Mesenchymal stem cell (in vitro differentiated cells and primary cell): ENCODE results near the gene ARMH1.

Experiments used
- DNase-seq: peaks from one replicate; pipeline ENCODE4 v3.0.0-alpha.2; 2013
- H2AFZ ChIP-seq: one replicate; pipeline ENCODE4 v1.6.1; 2013; ENCODE audit warnings: low read depth, mild to moderate bottlenecking, control low read depth, inconsistent platforms, low read length, moderate library complexity
- H2AK5ac ChIP-seq: 2 replicates; pipeline ENCODE4 v1.6.1; 2013; ENCODE audit warnings: low read length, moderate library complexity, mild to moderate bottlenecking, inconsistent platforms; ENCODE audit not compliant: severe bottlenecking
- H2BK120ac ChIP-seq: one replicate; pipeline ENCODE4 v1.6.1; 2013; ENCODE audit warnings: low read depth, mild to moderate bottlenecking, inconsistent platforms, low read length, moderate library complexity
- H2BK12ac ChIP-seq, 2 experiments: one replicate each; pipeline ENCODE4 v1.6.1; 2013; ENCODE audit warnings: inconsistent platforms in 2 of 2, low read length in 2 of 2, mild to moderate bottlenecking in 2 of 2, moderate library complexity in 2 of 2, control low read depth in 1 of 2
- H2BK15ac ChIP-seq: one replicate; pipeline ENCODE4 v1.6.1; 2013; ENCODE audit warnings: mild to moderate bottlenecking, low read depth, inconsistent platforms; ENCODE audit not compliant: poor library complexity, severe bottlenecking
- H2BK5ac ChIP-seq: 2 replicates; pipeline ENCODE4 v1.6.1; 2013; ENCODE audit warnings: low read depth, mild to moderate bottlenecking, low read length, control low read depth, inconsistent platforms; ENCODE audit not compliant: poor library complexity, severe bottlenecking
- H3K14ac ChIP-seq, 2 experiments: one replicate each; pipeline ENCODE4 v1.6.1; 2013; ENCODE audit warnings: inconsistent platforms in 2 of 2, low read length in 2 of 2, control low read depth in 1 of 2, mild to moderate bottlenecking in 1 of 2, moderate library complexity in 1 of 2
- H3K18ac ChIP-seq, 2 experiments: one replicate each; pipeline ENCODE4 v1.6.1; 2013; ENCODE audit warnings: inconsistent platforms in 2 of 2, low read length in 2 of 2, control low read depth in 1 of 2, low read depth in 1 of 2, mild to moderate bottlenecking in 1 of 2
- H3K23ac ChIP-seq, 2 experiments: one replicate each; pipeline ENCODE4 v1.6.1; 2013; ENCODE audit warnings: inconsistent platforms in 2 of 2, low read length in 2 of 2, mild to moderate bottlenecking in 2 of 2, moderate library complexity in 2 of 2, control low read depth in 1 of 2
- H3K27ac ChIP-seq: 2 replicates; pipeline ENCODE4 v1.5.1; 2013; ENCODE audit warnings: mild to moderate bottlenecking, moderate library complexity, low read length, control low read depth, inconsistent platforms; ENCODE audit not compliant: poor library complexity, severe bottlenecking
- H3K27me3 ChIP-seq, 2 experiments: 2 replicates each; pipeline versions ENCODE4 v1.6.1 to v1.7.0; 2013; ENCODE audit warnings: low read length in 2 of 2, mild to moderate bottlenecking in 2 of 2, moderate library complexity in 2 of 2, control low read depth in 1 of 2, inconsistent platforms in 1 of 2; ENCODE audit not compliant: control insufficient read depth in 1 of 2, insufficient read depth in 1 of 2
- H3K36me3 ChIP-seq, 2 experiments: 2 replicates each; pipeline versions ENCODE4 v1.6.1 to v1.7.0; 2013; ENCODE audit warnings: low read length in 2 of 2, control low read depth in 1 of 2, inconsistent platforms in 1 of 2, low read depth in 1 of 2, mild to moderate bottlenecking in 1 of 2; ENCODE audit not compliant: insufficient read depth in 2 of 2, control insufficient read depth in 1 of 2
- H3K4ac ChIP-seq, 2 experiments: one replicate each; pipeline ENCODE4 v1.6.1; 2013; ENCODE audit warnings: inconsistent platforms in 2 of 2, low read length in 2 of 2, mild to moderate bottlenecking in 2 of 2, moderate library complexity in 2 of 2, control low read depth in 1 of 2, low read depth in 1 of 2
- H3K4me1 ChIP-seq: 2 replicates; pipeline ENCODE4 v1.6.1; 2013; ENCODE audit warnings: low read depth, low read length, control low read depth; ENCODE audit not compliant: control insufficient read depth, insufficient read depth
- H3K4me2 ChIP-seq: 2 replicates; pipeline ENCODE4 v1.6.1; 2013; ENCODE audit warnings: low read length, mild to moderate bottlenecking, inconsistent platforms; ENCODE audit not compliant: poor library complexity, severe bottlenecking
- H3K4me3 ChIP-seq, 2 experiments: 2 replicates each; pipeline versions ENCODE4 v1.5.1 to v1.7.0; 2013; ENCODE audit warnings: low read length in 2 of 2, mild to moderate bottlenecking in 2 of 2, control low read depth in 1 of 2, low read depth in 1 of 2; ENCODE audit not compliant: insufficient read depth in 1 of 2
- H3K79me1 ChIP-seq: replicated peaks from 2 replicates; pipeline ENCODE4 v1.6.1; 2013; ENCODE audit warnings: mild to moderate bottlenecking, control low read depth, low read length, inconsistent platforms; ENCODE audit not compliant: poor library complexity, severe bottlenecking
- H3K9ac ChIP-seq: 2 replicates; pipeline ENCODE4 v1.7.0; 2013; ENCODE audit warnings: mild to moderate bottlenecking, low read length, moderate library complexity
- H3K9me3 ChIP-seq: 2 replicates; pipeline ENCODE4 v1.7.0; 2013; ENCODE audit warnings: mild to moderate bottlenecking, low read length; ENCODE audit not compliant: control insufficient read depth
- H4K8ac ChIP-seq: one replicate; pipeline ENCODE4 v1.6.1; 2013; ENCODE audit warnings: inconsistent platforms, mild to moderate bottlenecking, low read length, moderate library complexity
- H4K91ac ChIP-seq: one replicate; pipeline ENCODE4 v1.6.1; 2013; ENCODE audit warnings: mild to moderate bottlenecking, low read length, inconsistent platforms
- WGBS: methylation state at CpG from one replicate; pipeline ENCODE4 v1.1.7; 2013; ENCODE audit warnings: mixed read lengths; 5-methylcytosine and 5-hydroxymethylcytosine counted together

ARMH1 gene

GRCh38 chr1:44630116-44630515, 44.4 kb upstream of the ARMH1 start:
- Histone ChIP-seq H3K27me3 (no peaks in the 10 kb centered on the region), H3K4me2 (no peak overlapping the region), H3K4ac (no peak overlapping the region), H2BK120ac (no peak overlapping the region), H3K18ac (no peak overlapping the region), H2AFZ (no peak overlapping the region), H2AK5ac (no peak overlapping the region), H2BK12ac (no peak overlapping the region), H4K91ac (no peak overlapping the region), H3K9ac (peak overlapping the region; percentile 70), H3K4me1 (peaks cover 3% of the 10 kb centered on the region), H2BK15ac (no peak overlapping the region), H3K27ac (no peak overlapping the region), H3K9me3 (no peaks in the 10 kb centered on the region), H3K23ac (no peak overlapping the region), H3K14ac (no peak overlapping the region), H2BK5ac (no peak overlapping the region), H3K4me3 (no peak overlapping the region), H3K36me3 (peaks cover 9 to 22% of the 10 kb centered on the region in 2 experiments), H4K8ac (no peak overlapping the region), H3K79me1 (peaks cover 20% of the 10 kb centered on the region)
- peak; percentile 46 for DNase-seq
- 93% methylated on average over 1 of the region's 2 CpGs for WGBS

GRCh38 chr1:44631333-44631646, 43.2 kb upstream of the ARMH1 start:
- H2BK12ac ChIP-seq = no peak overlapping the region
- H2AK5ac ChIP-seq = peak overlapping the region; percentile 8
- H3K4ac ChIP-seq = peak overlapping the region; percentile 75 to 86
- no peaks in the 10 kb centered on the region for H3K27me3 ChIP-seq
- peaks cover 21 to 34% of the 10 kb centered on the region in 2 experiments for H3K36me3 ChIP-seq
- no peaks in the 10 kb centered on the region for H3K9me3 ChIP-seq
- no peak overlapping the region for H2BK15ac ChIP-seq
- 34% methylated on average over 8 of the region's 8 CpGs for WGBS
- peak overlapping the region; percentile 70 to 75 for H3K4me3 ChIP-seq
- peak overlapping the region; percentile 85 for H4K91ac ChIP-seq
- peak overlapping the region in 1 of 2 experiments; percentile 68 for H3K14ac ChIP-seq
- H4K8ac ChIP-seq = peak overlapping the region; percentile 100
- H2BK5ac ChIP-seq = no peak overlapping the region
- peaks cover 32% of the 10 kb centered on the region for H3K79me1 ChIP-seq
- H3K18ac ChIP-seq = peak overlapping the region; percentile 91 to 94
- peak overlapping the region in 1 of 2 experiments; percentile 90 for H3K23ac ChIP-seq
- peak overlapping the region; percentile 44 for H3K4me2 ChIP-seq
- peaks cover 3% of the 10 kb centered on the region for H3K4me1 ChIP-seq
- peak overlapping the region; percentile 80 for H2BK120ac ChIP-seq
- peak overlapping the region; percentile 56 for H3K27ac ChIP-seq
- no peak for DNase-seq
- H2AFZ ChIP-seq = peak overlapping the region; percentile 59
- peak overlapping the region; percentile 91 for H3K9ac ChIP-seq

DNA sequence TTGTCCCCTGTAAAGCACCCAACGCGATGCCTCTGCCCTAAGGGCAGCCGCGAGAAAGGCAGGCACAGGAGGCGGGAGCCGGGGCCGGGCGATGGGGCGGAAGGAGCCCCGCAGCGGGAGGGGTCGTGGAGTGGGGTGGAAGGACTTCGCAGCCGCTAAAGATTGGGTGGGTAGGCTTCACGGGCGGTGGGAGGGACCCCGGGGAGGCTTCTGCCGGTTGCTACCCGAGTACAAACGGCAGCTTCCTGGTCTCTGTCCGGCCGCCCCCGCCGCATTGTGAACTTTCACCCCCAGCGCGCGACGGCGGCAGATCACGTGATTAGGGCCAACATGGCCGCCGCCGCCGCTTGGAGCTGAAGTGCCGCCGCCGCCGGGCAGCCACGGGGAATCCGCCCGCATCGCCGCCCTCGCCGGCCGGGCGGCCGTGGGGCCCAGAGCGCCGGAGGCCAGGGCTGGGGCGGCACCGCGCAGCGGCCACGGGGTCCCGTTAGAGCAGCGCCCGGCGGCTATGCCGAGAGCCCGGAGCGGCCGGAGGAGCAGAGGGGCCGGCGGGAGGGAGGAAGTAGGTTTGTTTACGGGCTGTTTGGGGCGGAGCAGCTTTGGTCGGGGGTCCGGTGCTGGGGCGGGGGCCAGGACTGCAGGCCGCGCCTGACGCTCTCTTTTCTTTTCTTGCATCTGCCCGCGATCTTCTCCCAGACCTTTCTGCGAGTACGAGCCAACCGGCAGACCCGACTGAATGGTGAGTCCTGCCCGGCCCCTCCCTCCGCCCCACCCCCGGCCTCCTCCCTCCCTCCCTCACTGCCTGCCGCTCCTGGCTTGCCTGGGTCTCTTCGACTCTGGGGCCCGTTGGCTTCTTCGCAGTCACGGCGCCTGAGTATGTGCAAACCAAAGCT, 42.6 kb upstream of the ARMH1 start:
- peak overlapping the region; percentile 85 for H4K91ac ChIP-seq
- H3K27me3 ChIP-seq = no peaks in the 10 kb centered on the region
- peaks cover 37% of the 10 kb centered on the region for H3K79me1 ChIP-seq
- peak overlapping the region; percentile 91 to 94 for H3K18ac ChIP-seq
- H3K4ac ChIP-seq = peak overlapping the region; percentile 75 to 86
- H3K9me3 ChIP-seq = no peaks in the 10 kb centered on the region
- H4K8ac ChIP-seq = peak overlapping the region; percentile 100
- under 1% methylated on average over 56 of the region's 88 CpGs for WGBS
- H2AFZ ChIP-seq = peak overlapping the region; percentile 59
- H3K4me1 ChIP-seq = peaks cover 6% of the 10 kb centered on the region
- no peak overlapping the region for H2BK12ac ChIP-seq
- H3K4me2 ChIP-seq = peak overlapping the region; percentile 77
- peak overlapping the region; percentile 80 for H2BK120ac ChIP-seq
- DNase-seq = peak; percentile 91
- H2BK5ac ChIP-seq = peak overlapping the region; percentile 99
- H3K23ac ChIP-seq = peak overlapping the region in 1 of 2 experiments; percentile 90
- H3K9ac ChIP-seq = peak overlapping the region; percentile 91
- peak overlapping the region; percentile 5 for H2BK15ac ChIP-seq
- peaks cover 27 to 40% of the 10 kb centered on the region in 2 experiments for H3K36me3 ChIP-seq
- peak overlapping the region; percentile 70 to 75 for H3K4me3 ChIP-seq
- peak overlapping the region; percentile 83 for H3K27ac ChIP-seq
- H3K14ac ChIP-seq = peak overlapping the region in 1 of 2 experiments; percentile 68
- H2AK5ac ChIP-seq = peak overlapping the region; percentile 8

DNA sequence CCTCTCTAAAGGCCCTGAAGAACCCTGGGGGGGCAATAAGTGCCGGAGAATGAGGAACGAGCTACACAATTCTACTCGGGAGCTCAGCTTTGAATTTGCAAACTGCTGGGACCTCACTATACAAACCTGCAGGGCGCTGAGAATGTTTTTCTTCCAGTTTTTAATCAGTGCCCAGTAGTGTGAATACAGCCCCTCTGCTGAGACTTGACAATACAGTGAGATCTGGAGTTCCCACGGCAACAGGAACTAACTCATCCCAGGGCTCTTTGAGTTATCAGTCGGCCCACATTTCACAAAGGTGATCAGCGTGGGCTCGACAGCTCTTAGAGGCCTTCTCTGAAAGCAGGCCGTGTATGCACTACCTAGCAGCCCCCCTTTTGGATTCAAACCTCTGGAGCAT, 41.9 kb upstream of the ARMH1 start:
- H3K18ac ChIP-seq = peak overlapping the region; percentile 38 to 48
- peak overlapping the region; percentile 77 for H3K4me2 ChIP-seq
- H2BK120ac ChIP-seq = peak overlapping the region; percentile 52
- H3K14ac ChIP-seq = no peak overlapping the region
- peak overlapping the region; percentile 70 to 75 for H3K4me3 ChIP-seq
- H4K8ac ChIP-seq = peak overlapping the region; percentile 47
- no peak overlapping the region for H3K4ac ChIP-seq
- no peaks in the 10 kb centered on the region for H3K9me3 ChIP-seq
- H2BK15ac ChIP-seq = no peak overlapping the region
- peaks cover 34 to 47% of the 10 kb centered on the region in 2 experiments for H3K36me3 ChIP-seq
- peak overlapping the region; percentile 79 for H3K27ac ChIP-seq
- 14% methylated on average over 9 of the region's 9 CpGs for WGBS
- no peak overlapping the region for H4K91ac ChIP-seq
- no peak overlapping the region for H3K23ac ChIP-seq
- H2BK5ac ChIP-seq = no peak overlapping the region
- peak; percentile 46 for DNase-seq
- H2AFZ ChIP-seq = no peak overlapping the region
- peaks cover 43% of the 10 kb centered on the region for H3K79me1 ChIP-seq
- H3K9ac ChIP-seq = peak overlapping the region; percentile 91
- peaks cover 6% of the 10 kb centered on the region for H3K4me1 ChIP-seq
- H2AK5ac ChIP-seq = no peak overlapping the region
- no peak overlapping the region for H2BK12ac ChIP-seq
- no peaks in the 10 kb centered on the region for H3K27me3 ChIP-seq
